ENCODE results near the gene ZNF708. TPM values are rescaled to one million over a fixed set of nuclear protein-coding genes. Genes with fewer than 3 reads are reported as not detected.

The ZNF708 gene
- total and polyA plus RNA-seq, 2 donors (not counting 1 experiment from before 2014, with no cell fraction given): 6.2 to 37.7 TPM

- Mint-ChIP-seq H3K27me3 (no peaks in the 10 kb centered on the region), H3K9me3 (ENCODE audit: insufficient read depth) (peaks cover 3% of the 10 kb centered on the region), H3K27ac (peak overlapping the region; percentile 99), H3K4me3 (peak overlapping the region; percentile 99), H3K4me1 (peaks cover 41% of the 10 kb centered on the region)
- peaks cover 0 to 9% of the 10 kb centered on the region in 2 experiments for H3K36me3 ChIP-seq (replicated peaks in 1 of 2; ENCODE audit: control extremely low read depth in 1 of 2, control insufficient read depth in 1 of 2, extremely low read depth in 1 of 2, insufficient read depth in 2 of 2, low read length in 1 of 2)
- 0% methylated on average over 3 of the region's 6 CpGs for WGBS (ENCODE audit: insufficient coverage)
- peaks cover 65% of the 10 kb centered on the region for H3K79me2 ChIP-seq (ENCODE audit: control insufficient read depth, insufficient read depth, low read length)
- no peaks in the 10 kb centered on the region for H3K27me3 ChIP-seq (replicated peaks in 1 of 4; ENCODE audit: control extremely low read depth in 1 of 4, control insufficient read depth in 3 of 4, insufficient read depth in 4 of 4, low read length in 3 of 4)
- ATAC-seq (ENCODE audit: low read depth): no peak
- H3K4me1 ChIP-seq (ENCODE audit: control insufficient read depth in 2 of 2, insufficient read depth in 2 of 2, low read length in 2 of 2): peaks cover 9 to 16% of the 10 kb centered on the region in 2 donors
- H3K9ac ChIP-seq (ENCODE audit: low read length): peak overlapping the region; percentile 99
- H3K9me3 ChIP-seq (ENCODE audit: control extremely low read depth in 1 of 3, control insufficient read depth in 2 of 3, insufficient read depth in 1 of 3, low read length in 2 of 3): peaks cover 0 to 18% (median 4%) of the 10 kb centered on the region in 3 donors
- H3K4me3 ChIP-seq (ENCODE audit: control extremely low read depth in 1 of 5, extremely low read depth in 1 of 5, insufficient read depth in 1 of 5, low read depth in 2 of 5, low read length in 4 of 5): peak overlapping the region; percentile 85 to 100 (median 96)
- H3K4me2 ChIP-seq (replicated peaks; ENCODE audit: low read depth, low read length, poor library complexity, severe bottlenecking): peak overlapping the region; percentile 76
- H3K27ac ChIP-seq (ENCODE audit: low read length in 2 of 2): peak overlapping the region; percentile 97 to 99
- CTCF ChIA-PET: interaction anchor here (0.6 to 1.3 kb wide), 3 partner anchors 28 to 63 kb away, joined by 3 to 7 read pairs (median 3); partner anchors contain the start of gene ZNF738
- H2AFZ ChIP-seq (ENCODE audit: insufficient read depth, low read depth, low read length, poor library complexity, severe bottlenecking): peak overlapping the region; percentile 92
- no peak for TF ChIP-seq EZH2 (IDR thresholded peaks at IDR 0.05; ENCODE audit: borderline replicate concordance, insufficient read depth, low read depth, low read length, poor library complexity, severe bottlenecking)
- TF ChIP-seq, protein P1, sequence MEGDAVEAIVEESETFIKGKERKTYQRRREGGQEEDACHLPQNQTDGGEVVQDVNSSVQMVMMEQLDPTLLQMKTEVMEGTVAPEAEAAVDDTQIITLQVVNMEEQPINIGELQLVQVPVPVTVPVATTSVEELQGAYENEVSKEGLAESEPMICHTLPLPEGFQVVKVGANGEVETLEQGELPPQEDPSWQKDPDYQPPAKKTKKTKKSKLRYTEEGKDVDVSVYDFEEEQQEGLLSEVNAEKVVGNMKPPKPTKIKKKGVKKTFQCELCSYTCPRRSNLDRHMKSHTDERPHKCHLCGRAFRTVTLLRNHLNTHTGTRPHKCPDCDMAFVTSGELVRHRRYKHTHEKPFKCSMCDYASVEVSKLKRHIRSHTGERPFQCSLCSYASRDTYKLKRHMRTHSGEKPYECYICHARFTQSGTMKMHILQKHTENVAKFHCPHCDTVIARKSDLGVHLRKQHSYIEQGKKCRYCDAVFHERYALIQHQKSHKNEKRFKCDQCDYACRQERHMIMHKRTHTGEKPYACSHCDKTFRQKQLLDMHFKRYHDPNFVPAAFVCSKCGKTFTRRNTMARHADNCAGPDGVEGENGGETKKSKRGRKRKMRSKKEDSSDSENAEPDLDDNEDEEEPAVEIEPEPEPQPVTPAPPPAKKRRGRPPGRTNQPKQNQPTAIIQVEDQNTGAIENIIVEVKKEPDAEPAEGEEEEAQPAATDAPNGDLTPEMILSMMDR (IDR thresholded peaks at IDR 0.05): no peak
- POLR2A ChIA-PET: interaction anchor here (0.6 to 2.6 kb wide), 12 partner anchors 16 to 1945 kb away, joined by 3 to 10 read pairs (median 4); partner anchors contain the start of genes ZNF100, ZNF429, ZNF431 and ZNF626
- DNase-seq: no peak
- intact Hi-C loops (cut with micrococcal nuclease): loop anchor here (5.0 kb wide), 3 partner anchors 186 to 1291 kb away; partner anchors contain the start of genes ZNF431, ZNF682 and ZNF737
- H4K20me1 ChIP-seq (ENCODE audit: control insufficient read depth, insufficient read depth, low read length, poor library complexity, severe bottlenecking): no peaks in the 10 kb centered on the region
These were observed 804 bp downstream of the ZNF708 start for GRCh38 chr19:21328406-21328805.

DNA sequence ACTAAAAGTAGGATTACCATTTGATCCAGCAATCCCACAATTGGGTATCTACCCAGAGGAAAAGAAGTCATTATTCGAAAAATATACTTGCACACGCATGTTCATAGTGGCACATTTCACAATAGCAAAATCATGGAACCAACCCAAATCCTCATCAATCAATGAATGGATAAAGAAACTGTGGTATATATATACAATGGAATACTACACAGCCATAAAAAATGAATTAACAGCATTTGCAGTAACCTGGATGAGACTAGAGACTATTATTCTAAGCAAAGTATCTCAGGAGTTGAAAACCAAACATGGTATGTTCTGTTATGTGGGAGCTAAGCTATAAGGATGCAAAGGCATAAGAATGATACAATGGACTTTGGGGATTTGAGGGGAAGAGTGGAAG lies 3.0 kb downstream of the ZNF708 start:
- H3K4me1 Mint-ChIP-seq: peaks cover 57% of the 10 kb centered on the region

More for the DNA sequence above, 3.0 kb downstream of the ZNF708 start:
- intact Hi-C loops (cut with micrococcal nuclease): loop anchor here (5.0 kb wide), 3 partner anchors 184 to 1289 kb away; partner anchors contain the start of genes ZNF431, ZNF682 and ZNF737
- POLR2A ChIA-PET: no interaction called here
- no CpG with 5 or more reads among the region's 2 CpGs for WGBS (ENCODE audit: insufficient coverage)
- TF ChIP-seq EZH2 (IDR thresholded peaks at IDR 0.05; ENCODE audit: borderline replicate concordance, insufficient read depth, low read depth, low read length, poor library complexity, severe bottlenecking): no peak
- TF ChIP-seq, protein P1 (IDR thresholded peaks at IDR 0.05): no peak
- H3K79me2 ChIP-seq (ENCODE audit: control insufficient read depth, insufficient read depth, low read length): peaks cover 87% of the 10 kb centered on the region
- no peaks in the 10 kb centered on the region for H3K27me3 ChIP-seq (replicated peaks in 1 of 4; ENCODE audit: control extremely low read depth in 1 of 4, control insufficient read depth in 3 of 4, insufficient read depth in 4 of 4, low read length in 3 of 4)
- H3K4me2 ChIP-seq (replicated peaks; ENCODE audit: low read depth, low read length, poor library complexity, severe bottlenecking): no peak overlapping the region
- no peak overlapping the region for H3K27ac Mint-ChIP-seq
- no peak overlapping the region for H2AFZ ChIP-seq (ENCODE audit: insufficient read depth, low read depth, low read length, poor library complexity, severe bottlenecking)
- H3K9me3 Mint-ChIP-seq (ENCODE audit: insufficient read depth): peaks cover 3% of the 10 kb centered on the region
- H3K4me3 Mint-ChIP-seq: peak overlapping the region; percentile 2
- H3K9ac ChIP-seq (ENCODE audit: low read length): no peak overlapping the region
- H3K4me3 ChIP-seq (ENCODE audit: control extremely low read depth in 1 of 5, extremely low read depth in 1 of 5, insufficient read depth in 1 of 5, low read depth in 2 of 5, low read length in 4 of 5): no peak overlapping the region
- no peaks in the 10 kb centered on the region for H3K27me3 Mint-ChIP-seq
- CTCF ChIA-PET: no interaction called here
- H3K4me1 ChIP-seq (ENCODE audit: control insufficient read depth in 2 of 2, insufficient read depth in 2 of 2, low read length in 2 of 2): peaks cover 9 to 16% of the 10 kb centered on the region in 2 donors
- no peak overlapping the region for H3K27ac ChIP-seq (ENCODE audit: low read length in 2 of 2)
- DNase-seq (no peak), ATAC-seq (ENCODE audit: low read depth) (no peak)
- H4K20me1 ChIP-seq (ENCODE audit: control insufficient read depth, insufficient read depth, low read length, poor library complexity, severe bottlenecking): peaks cover 15% of the 10 kb centered on the region
- H3K36me3 ChIP-seq (replicated peaks in 1 of 2; ENCODE audit: control extremely low read depth in 1 of 2, control insufficient read depth in 1 of 2, extremely low read depth in 1 of 2, insufficient read depth in 2 of 2, low read length in 1 of 2): peaks cover 0 to 11% of the 10 kb centered on the region in 2 experiments
- peaks cover 0 to 10% (median 5%) of the 10 kb centered on the region in 3 donors for H3K9me3 ChIP-seq (ENCODE audit: control extremely low read depth in 1 of 3, control insufficient read depth in 2 of 3, insufficient read depth in 1 of 3, low read length in 2 of 3)

All from B cell (primary cell).